Fibroblast of the aortic adventitia (primary cell): ENCODE data around the gene INSYN2B. TPM values are rescaled to one million over a fixed set of nuclear protein-coding genes. Genes with fewer than 3 reads are reported as not detected.
"Not testable (repeated sequence)": the region's sequence is repeated elsewhere in the genome, so short reads cannot be mapped to it uniquely, and the experiment has no call there.

Experiments
- DNase-seq: peaks from one replicate; pipeline ENCODE4 v3.0.0-alpha.2; 2010; ENCODE audit warnings: low read depth
- H3K4me3 ChIP-seq: 2 replicates; pipeline ENCODE4 v1.5.1; 2011; ENCODE audit warnings: low read depth, mild to moderate bottlenecking, control low read depth, low read length, moderate library complexity
- total RNA-seq: library from RNA; depleted of rRNA; stranded (reverse); fragments of >200 nt; gene quantifications from 2 replicates; pipeline ENCODE4 v1.2.3, GENCODE V29; 2012; ENCODE audit warnings: low replicate concordance
- TF ChIP-seq, protein P1 (sequence below): IDR thresholded peaks from 2 replicates; pipeline ENCODE4 v1.5.1; 2011; ENCODE audit warnings: mild to moderate bottlenecking, low read length, control low read depth, inconsistent platforms; ENCODE audit not compliant: insufficient read depth

INSYN2B gene
- total RNA-seq, 1 donor = 19.7 TPM

DNA sequence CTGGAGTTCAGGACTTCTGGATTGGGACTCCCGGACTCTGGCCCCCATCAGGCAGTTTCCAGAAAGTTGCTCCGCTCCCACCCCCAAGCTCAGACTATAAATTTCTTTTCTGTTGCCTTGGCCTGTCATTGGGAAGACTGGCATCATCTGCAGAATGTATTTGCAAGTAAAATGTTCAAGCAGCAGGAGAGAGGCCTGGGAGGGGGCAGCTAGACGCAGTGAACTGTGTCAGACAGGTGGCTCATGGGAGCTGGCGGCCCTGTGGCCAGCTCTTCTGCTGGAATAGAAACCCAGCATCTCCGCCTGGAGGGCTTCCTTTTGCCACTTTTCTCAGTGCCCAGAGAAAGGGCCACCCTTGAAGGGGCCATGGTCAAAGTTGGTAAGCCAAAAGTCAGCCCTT is 16.0 kb downstream of the INSYN2B start:
- no peak overlapping the region for H3K4me3 ChIP-seq
- TF ChIP-seq, protein P1, sequence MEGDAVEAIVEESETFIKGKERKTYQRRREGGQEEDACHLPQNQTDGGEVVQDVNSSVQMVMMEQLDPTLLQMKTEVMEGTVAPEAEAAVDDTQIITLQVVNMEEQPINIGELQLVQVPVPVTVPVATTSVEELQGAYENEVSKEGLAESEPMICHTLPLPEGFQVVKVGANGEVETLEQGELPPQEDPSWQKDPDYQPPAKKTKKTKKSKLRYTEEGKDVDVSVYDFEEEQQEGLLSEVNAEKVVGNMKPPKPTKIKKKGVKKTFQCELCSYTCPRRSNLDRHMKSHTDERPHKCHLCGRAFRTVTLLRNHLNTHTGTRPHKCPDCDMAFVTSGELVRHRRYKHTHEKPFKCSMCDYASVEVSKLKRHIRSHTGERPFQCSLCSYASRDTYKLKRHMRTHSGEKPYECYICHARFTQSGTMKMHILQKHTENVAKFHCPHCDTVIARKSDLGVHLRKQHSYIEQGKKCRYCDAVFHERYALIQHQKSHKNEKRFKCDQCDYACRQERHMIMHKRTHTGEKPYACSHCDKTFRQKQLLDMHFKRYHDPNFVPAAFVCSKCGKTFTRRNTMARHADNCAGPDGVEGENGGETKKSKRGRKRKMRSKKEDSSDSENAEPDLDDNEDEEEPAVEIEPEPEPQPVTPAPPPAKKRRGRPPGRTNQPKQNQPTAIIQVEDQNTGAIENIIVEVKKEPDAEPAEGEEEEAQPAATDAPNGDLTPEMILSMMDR = no peak
- DNase-seq = no peak

DNA sequence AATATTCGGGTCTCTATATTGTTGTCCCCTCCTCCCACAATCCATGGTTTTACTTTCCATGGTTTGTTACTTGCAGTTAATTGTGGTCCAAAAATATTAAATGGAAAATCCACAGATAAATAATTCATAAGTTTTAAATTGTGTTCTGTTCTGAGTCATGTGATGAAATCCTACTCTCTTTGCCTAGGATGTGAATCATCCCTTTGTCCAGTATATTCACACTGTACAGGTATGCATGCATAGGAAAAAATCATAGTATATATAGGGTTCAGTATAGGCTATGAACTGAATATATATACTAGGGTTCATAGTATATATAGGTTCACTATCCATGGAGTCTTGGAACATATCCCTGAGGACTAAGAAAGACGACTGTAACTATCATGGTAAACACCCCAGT is 19.6 kb downstream of the INSYN2B start:
- H3K4me3 ChIP-seq = no peak overlapping the region
- TF ChIP-seq, protein P1 = no peak
- no peak for DNase-seq

DNA sequence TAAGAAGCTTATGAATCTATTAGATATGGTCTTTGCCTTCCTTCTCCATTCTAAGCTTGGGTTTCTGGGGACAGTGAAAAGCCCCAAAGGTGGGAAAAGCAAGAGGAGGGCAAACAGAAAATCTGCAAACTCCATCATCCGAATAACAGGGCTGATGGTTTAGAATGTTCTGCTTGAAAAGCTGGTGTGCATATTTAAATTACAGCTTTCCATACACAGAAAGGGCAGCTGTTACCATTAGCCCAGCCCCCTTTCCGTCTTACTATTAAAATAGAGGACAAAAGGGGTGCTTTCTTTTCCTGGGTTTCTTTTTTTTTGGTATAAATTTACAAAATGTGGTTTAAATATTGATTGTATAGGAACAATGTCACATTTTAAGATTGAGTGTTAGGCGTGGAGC is 22.0 kb downstream of the INSYN2B start:
- no peak overlapping the region for H3K4me3 ChIP-seq
- TF ChIP-seq, protein P1 = no peak
- no peak for DNase-seq

DNA sequence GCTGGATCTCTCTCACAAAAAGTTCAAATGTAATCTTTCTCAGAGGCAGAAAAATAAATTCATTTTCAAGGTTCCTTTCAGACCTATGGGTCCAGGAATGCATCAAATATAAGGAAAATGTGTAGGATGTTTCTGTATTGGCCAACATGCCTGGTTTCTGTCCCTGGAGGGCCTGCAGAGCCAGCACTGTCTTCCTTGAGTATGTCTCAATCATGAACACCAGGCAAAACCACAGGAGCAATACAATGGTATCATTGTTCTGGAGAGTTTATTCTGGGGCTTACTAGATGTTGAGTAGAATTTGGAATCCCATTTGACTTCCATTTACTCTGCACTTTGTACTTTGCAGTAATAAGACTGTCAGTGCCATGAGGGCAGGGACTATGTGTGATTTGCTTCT is 23.5 kb downstream of the INSYN2B start:
- DNase-seq = peak; percentile 46
- H3K4me3 ChIP-seq = no peak overlapping the region
- TF ChIP-seq, protein P1 = no peak

DNA sequence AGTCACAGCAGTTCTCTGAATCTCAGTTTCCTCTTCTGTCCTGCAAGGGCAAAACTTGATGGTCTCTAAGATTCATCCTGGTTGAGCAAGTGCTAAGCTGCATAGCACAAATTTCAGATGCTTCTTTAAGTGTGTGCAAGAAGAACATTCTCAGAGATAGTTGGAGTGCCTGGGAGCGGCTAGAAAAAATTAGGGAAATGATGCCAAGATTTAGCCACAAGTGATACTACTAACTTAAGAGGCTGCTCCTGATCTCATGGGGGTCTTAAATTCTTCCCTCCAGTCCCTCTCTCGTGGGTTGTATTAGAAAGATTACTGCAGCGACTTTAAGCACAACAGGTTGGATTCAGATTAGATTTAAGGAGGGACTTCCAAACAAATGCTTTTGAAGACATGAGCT is 24.2 kb downstream of the INSYN2B start:
- TF ChIP-seq, protein P1 = no peak

DNA sequence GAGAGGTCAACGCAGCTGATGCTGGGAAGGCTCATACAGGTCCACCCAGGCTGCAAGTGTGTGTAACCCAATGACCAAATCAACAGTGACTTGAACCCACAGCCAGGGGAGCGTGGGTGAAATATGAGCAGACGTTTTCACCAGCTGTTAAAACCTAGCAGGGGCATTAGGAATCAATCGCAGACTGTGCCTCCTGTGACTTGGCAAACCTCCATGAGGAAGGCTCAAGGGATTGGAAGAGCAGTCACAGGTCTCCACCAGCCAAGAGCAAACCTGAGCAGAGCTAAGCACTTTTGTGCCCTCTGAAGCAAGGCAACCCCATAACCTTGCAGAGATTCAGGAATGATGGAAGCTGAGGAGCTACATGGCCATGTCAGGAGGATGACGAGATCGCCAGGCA is 25.5 kb downstream of the INSYN2B start:
- H3K4me3 ChIP-seq = no peak overlapping the region
- TF ChIP-seq, protein P1 = no peak
- no peak for DNase-seq

More for the DNA sequence above, 24.2 kb downstream of the INSYN2B start:
- no peak for DNase-seq
- H3K4me3 ChIP-seq = no peak overlapping the region

DNA sequence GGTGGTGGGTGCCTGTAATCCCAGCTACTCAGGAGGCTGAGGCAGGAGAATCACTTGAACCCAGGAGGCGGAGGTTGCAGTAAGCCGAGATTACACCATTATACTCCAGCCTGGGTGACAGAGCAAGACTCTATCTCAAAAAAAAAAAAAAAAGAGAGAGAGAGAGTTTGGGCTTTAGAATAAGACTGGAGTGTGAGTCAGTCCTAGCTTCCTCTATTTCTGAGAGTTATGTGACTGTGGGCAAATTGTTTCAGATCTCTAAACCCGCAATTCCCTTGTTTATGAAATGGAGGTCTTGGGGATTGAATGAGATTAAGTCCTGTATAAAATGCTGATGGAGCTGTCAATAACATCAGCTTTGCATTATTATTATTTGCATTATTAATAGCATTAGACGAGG is 27.1 kb downstream of the INSYN2B start:
- not testable (repeated sequence) for H3K4me3 ChIP-seq
- peak; percentile 38 for DNase-seq
